Body of pancreas (tissue), 4 donors: Measurements from ENCODE around the gene CDC5L. TPM values are rescaled to one million over a fixed set of nuclear protein-coding genes. Genes with fewer than 3 reads are reported as not detected.

Experiments used
- ATAC-seq: fragments of 150-250 bp; one replicate; pipeline ENCODE4 v1.9.1; 2016
- DNase-seq, 4 donors: peaks; one replicate each; pipeline ENCODE4 v3.0.0-alpha.2; 2019
- H3K27ac ChIP-seq, 4 donors: fragments of 200-600 bp; sonication (generic); 1 replicate in 3 of 4; 2 replicates in 1 of 4; pipeline versions ENCODE4 v1.5.1 to v1.6.1; 2016 to 2019; ENCODE audit warnings: mild to moderate bottlenecking in 1 of 4, mixed read lengths in 1 of 4, moderate library complexity in 1 of 4
- H3K27me3 ChIP-seq, 2 donors: fragments of 200-600 bp; sonication (generic); one replicate each; pipeline ENCODE4 v1.6.0; 2016; ENCODE audit warnings: mild to moderate bottlenecking in 1 of 2
- H3K36me3 ChIP-seq, 2 donors: fragments of 200-600 bp; sonication (generic); replicated peaks in 1 of 2; 2 replicates each; pipeline ENCODE4 v1.5.1; 2016; ENCODE audit warnings: low read depth in 2 of 2; ENCODE audit not compliant: insufficient read depth in 1 of 2
- H3K4me1 ChIP-seq: fragments of 200-600 bp; sonication (generic); one replicate; pipeline ENCODE4 v1.6.0; 2016
- H3K4me3 ChIP-seq, 2 donors: fragments of 200-600 bp; sonication (generic); 1 replicate in 1 of 2; 2 replicates in 1 of 2; pipeline ENCODE4 v1.5.1; 2016 to 2019
- H3K9me3 ChIP-seq, 3 donors: fragments of 200-600 bp; sonication (generic); 1 replicate in 2 of 3; 2 replicates in 1 of 3; pipeline ENCODE4 v1.5.1; 2016
- POLR2A ChIP-seq, 3 donors: fragments of 450-650 bp; IDR thresholded peaks; one replicate each; pipeline ENCODE4 v1.6.1; 2016; ENCODE audit warnings: antibody characterized with exemption in 3 of 3, mild to moderate bottlenecking in 2 of 3
- WGBS, 2 donors: methylation state at CpG; one replicate each; pipeline ENCODE4 v1.1.5; 2017; 5-methylcytosine and 5-hydroxymethylcytosine counted together
- intact Hi-C: fragments of 100-400 bp; cut with DNase I; formaldehyde crosslinking; loops from one replicate; pipeline ENCODE4 v1.15.1; 2023
- total RNA-seq, 2 donors: library from RNA; depleted of rRNA; stranded (reverse); fragments of >200 nt; gene quantifications; one replicate each; pipeline ENCODE4 v1.1.0, GENCODE V29; 2016
- TF ChIP-seq, protein P1 (sequence below), 7 experiments: fragments of 450-650 bp in 4 of 7; fragments of 200-600 bp in 3 of 7; sonication (generic) in 3 of 7; IDR thresholded peaks; one replicate each; pipeline ENCODE4 v1.5.1; 2016 to 2019; ENCODE audit warnings: antibody characterized with exemption in 7 of 7

CDC5L gene
- total RNA-seq, result 10 to 100 TPM; 10.2 to 11.2 TPM

DNA sequence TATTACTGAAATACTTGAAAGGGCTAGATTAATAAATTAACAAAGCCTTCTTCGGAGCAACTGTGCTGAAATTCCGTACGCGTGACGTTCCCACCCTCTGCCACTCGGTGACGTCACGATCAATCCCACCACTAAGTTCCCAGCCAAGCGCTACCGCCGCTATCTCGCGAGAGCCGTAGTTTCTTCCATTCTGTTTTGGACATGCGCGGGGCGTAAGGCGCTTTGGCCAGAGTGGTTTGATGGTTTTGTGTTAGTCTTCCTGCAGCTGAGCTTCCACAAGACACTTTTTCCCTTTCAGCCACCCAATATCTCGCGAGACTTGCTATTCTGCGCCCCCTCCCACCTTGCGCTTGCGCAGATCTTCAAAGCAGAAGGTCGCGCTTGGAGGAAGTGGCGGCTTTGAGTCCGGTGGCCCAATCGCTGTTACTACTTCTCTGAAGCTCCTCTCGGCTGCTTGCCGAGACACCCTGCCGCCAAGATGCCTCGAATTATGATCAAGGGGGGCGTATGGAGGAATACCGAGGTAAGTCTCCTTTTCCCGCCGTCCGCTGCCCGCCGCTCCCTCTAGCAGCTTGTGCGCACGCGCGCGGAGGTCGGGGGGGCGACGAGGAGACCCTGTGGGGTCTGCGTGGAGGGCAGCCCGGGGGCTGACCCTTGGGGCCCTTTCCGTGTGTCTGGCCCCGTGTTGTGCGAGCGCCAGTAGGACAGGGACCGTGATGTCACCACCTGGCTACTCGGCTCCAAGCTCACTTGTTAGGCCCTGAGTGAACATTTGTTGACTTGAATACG lies at the start of gene CDC5L:
CDC5L (plus strand) TSS at position 361 of the 789 bp plus-strand sequence; CDS start at position 479, 118 bp downstream.
- intact Hi-C loops, result no loop called here
- DNase-seq (peak; percentile 94 to 97 (median 96)), ATAC-seq (peak; percentile 90)
- peaks cover 30% of the 10 kb centered on the region for H3K4me1 ChIP-seq
- H3K27me3 ChIP-seq, result no peaks in the 10 kb centered on the region
- H3K9me3 ChIP-seq, result no peaks in the 10 kb centered on the region
- H3K4me3 ChIP-seq, result peak within 1 kb of the TSS; percentile 50 to 98
- 0% methylated on average over 27 to 56 of the region's 56 CpGs for WGBS, 2 donors
- peaks cover 0 to 2% of the 10 kb centered on the region in 2 donors for H3K36me3 ChIP-seq
- H3K27ac ChIP-seq, result peak within 1 kb of the TSS; percentile 87 to 96 (median 92)
- TF ChIP-seq POLR2A (IDR thresholded peaks at IDR 0.05), result peak; percentile 77 to 97 (median 96)
- TF ChIP-seq, protein P1, sequence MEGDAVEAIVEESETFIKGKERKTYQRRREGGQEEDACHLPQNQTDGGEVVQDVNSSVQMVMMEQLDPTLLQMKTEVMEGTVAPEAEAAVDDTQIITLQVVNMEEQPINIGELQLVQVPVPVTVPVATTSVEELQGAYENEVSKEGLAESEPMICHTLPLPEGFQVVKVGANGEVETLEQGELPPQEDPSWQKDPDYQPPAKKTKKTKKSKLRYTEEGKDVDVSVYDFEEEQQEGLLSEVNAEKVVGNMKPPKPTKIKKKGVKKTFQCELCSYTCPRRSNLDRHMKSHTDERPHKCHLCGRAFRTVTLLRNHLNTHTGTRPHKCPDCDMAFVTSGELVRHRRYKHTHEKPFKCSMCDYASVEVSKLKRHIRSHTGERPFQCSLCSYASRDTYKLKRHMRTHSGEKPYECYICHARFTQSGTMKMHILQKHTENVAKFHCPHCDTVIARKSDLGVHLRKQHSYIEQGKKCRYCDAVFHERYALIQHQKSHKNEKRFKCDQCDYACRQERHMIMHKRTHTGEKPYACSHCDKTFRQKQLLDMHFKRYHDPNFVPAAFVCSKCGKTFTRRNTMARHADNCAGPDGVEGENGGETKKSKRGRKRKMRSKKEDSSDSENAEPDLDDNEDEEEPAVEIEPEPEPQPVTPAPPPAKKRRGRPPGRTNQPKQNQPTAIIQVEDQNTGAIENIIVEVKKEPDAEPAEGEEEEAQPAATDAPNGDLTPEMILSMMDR (IDR thresholded peaks at IDR 0.05), result peak in 2 of 7 experiments; percentile 7 to 10

DNA sequence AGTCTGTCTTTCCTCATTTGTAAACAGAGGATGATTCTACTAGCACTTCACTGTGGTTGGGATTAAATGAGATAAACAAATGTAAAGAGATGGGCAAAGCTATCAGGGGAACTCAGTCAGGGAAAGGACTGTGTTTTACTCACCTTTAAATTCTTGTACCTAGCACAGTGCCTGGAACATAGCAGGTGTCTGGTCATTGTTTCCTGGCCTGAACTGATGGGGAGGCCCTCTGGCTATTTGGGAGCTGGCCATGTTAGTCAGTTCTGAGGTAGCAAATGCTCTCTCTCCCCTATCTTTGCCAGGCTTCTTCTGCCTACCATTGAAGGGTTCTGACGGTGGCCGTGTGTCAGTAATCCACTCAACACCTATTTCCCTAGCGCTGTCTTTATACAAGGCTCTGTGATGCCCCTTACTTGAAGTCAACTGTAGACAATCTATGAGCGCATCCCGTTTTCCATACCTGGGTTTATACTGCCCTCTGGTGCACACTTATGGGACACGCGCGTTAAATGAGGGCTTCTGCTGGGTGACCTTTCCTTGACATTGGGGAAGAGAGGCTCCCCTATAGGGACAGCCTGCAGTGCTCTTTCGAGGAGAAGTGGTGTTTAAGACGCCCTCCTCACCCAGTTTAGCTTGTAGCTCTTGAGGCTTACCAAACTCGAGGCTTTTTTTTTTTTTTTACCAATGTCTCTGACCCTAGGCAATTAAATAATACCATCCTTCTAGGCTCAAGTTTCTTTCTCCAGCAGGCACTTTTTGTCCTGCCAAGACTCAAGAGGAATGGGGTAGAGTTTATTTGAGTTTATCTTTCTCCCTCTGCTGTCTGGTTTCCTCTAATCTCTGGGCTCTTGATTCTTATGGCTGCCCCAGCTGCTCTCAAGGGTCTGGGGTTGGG lies 49.0 kb upstream of the CDC5L start:
- ATAC-seq, result peak; percentile 84
- DNase-seq, result peak; percentile 66 to 75 (median 68)
- H3K27me3 ChIP-seq, result no peaks in the 10 kb centered on the region
- H3K27ac ChIP-seq, result peak overlapping the region in 1 of 4 donors; percentile 12
- intact Hi-C loops, result loop anchor here (5.0 to 10.0 kb wide), 2 partner anchors 66 to 244 kb away; partner anchors contain the start of gene TMEM151B
- H3K4me1 ChIP-seq, result peaks cover 7% of the 10 kb centered on the region
- 2 to 5% methylated on average over 11 of the region's 11 CpGs for WGBS, 2 donors
- TF ChIP-seq, protein P1 (IDR thresholded peaks at IDR 0.05), result peak; percentile 62 to 85 (median 79)
- TF ChIP-seq POLR2A (IDR thresholded peaks at IDR 0.05), result no peak
- H3K4me3 ChIP-seq, result no peak overlapping the region
- H3K36me3 ChIP-seq, result no peaks in the 10 kb centered on the region
- no peaks in the 10 kb centered on the region for H3K9me3 ChIP-seq

DNA sequence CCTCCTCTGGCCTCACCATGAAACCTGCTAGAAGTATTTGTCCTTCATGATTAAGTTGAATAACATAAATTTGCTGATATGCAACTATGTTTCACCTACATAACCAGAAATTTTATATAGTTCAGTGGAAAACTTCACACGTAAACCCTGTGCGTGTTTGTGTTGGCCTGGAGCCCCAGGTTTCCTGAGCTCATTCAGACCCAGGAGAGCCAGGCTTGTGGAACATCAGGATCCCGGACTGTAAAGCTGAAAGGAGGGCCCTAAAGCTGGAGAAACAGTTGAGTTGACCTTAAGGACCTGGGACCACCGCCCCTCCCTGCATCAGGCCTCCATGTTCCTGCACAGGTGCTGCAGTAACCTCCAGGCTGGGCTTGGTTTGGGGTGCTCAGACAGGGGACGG lies 48.2 kb upstream of the CDC5L start:
- Histone ChIP-seq H3K27ac (peak overlapping the region in 1 of 4 donors; percentile 13), H3K27me3 (no peaks in the 10 kb centered on the region), H3K9me3 (no peaks in the 10 kb centered on the region), H3K4me3 (no peak overlapping the region), H3K36me3 (no peaks in the 10 kb centered on the region), H3K4me1 (peaks cover 7% of the 10 kb centered on the region)
- DNase-seq (peak; percentile 11 to 55 (median 30)), ATAC-seq (no peak)
- no peak for TF ChIP-seq POLR2A (IDR thresholded peaks at IDR 0.05)
- TF ChIP-seq, protein P1 (IDR thresholded peaks at IDR 0.05), result no peak
- 39 to 54% methylated on average over 3 to 5 of the region's 5 CpGs for WGBS, 2 donors
- intact Hi-C loops, result loop anchor here (5.0 to 10.0 kb wide), 2 partner anchors 67 to 244 kb away; partner anchors contain the start of gene TMEM151B

DNA sequence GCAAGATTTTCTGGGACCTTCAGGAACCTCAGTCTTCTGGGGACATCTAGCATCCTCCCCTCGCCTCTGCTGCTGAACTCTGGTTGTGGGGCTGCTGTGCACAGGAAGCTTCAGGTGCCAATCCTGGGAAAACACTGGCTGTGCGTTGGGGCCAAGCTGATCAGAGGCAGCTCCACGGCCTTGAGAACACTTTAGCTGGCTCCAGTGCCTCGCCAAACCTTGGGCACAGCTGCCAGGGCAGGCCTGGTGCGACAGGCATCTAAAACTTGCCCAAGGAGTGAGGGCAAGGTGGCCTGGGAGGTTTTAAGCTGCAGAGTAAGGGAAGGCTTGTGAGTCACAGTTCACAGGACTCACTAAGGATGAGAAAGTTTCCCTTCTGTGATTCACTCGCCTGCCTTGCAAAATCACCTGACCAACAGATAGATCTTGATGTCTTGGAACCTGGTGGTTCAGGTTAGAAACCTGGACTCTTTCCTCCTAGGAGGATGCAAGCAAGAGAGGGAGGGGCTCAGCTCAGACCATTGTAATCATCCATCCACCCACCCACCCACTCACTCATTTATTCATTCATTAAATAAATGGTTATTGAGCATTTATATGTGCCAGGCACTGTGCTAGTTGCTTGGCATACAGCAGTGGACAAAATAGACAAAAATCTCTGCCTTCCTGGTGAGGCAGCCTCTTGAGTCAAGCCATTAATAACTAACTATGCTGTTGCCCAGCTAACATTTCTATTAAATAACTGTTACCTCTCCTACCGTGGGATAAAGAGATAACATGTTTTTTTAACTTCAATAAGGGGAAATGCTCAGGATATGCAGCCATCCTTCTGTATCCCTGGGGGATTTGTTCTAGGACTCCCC lies 47.5 kb upstream of the CDC5L start:
- no peak for TF ChIP-seq POLR2A (IDR thresholded peaks at IDR 0.05)
- TF ChIP-seq, protein P1 (IDR thresholded peaks at IDR 0.05), result no peak
- Histone ChIP-seq H3K36me3 (no peaks in the 10 kb centered on the region), H3K4me1 (peaks cover 7% of the 10 kb centered on the region), H3K27me3 (no peaks in the 10 kb centered on the region), H3K27ac (peak overlapping the region in 1 of 4 donors; percentile 13), H3K4me3 (no peak overlapping the region), H3K9me3 (no peaks in the 10 kb centered on the region)
- intact Hi-C loops, result loop anchor here (5.0 to 10.0 kb wide), 3 partner anchors 68 to 245 kb away; partner anchors contain the start of gene TMEM151B
- DNase-seq, result peak; percentile 31 to 76 (median 58)
- ATAC-seq, result no peak
- 44 to 53% methylated on average over 5 to 7 of the region's 7 CpGs for WGBS, 2 donors
